GM13976 (cell line): ENCODE measurements around the gene MAN2A2.
"Not testable (repeated sequence)": the region's sequence is repeated elsewhere in the genome, so short reads cannot be mapped to it uniquely, and the experiment has no call there.

Experiments used
- DNase-seq: peaks from one replicate; pipeline ENCODE4 v3.0.0; 2012; ENCODE audit warnings: low spot score
- in situ Hi-C: fragments of 300-500 bp; cut with MboI; formaldehyde crosslinking; loops from one replicate; pipeline ENCODE4 v1.12.0; 2022; ENCODE audit warnings: low sequenced_read_pairs, mixed read lengths, inconsistent platforms; ENCODE audit not compliant: unreplicated experiment
- TF ChIP-seq, protein P1 (sequence below): IDR thresholded peaks from 2 replicates; pipeline ENCODE4 v1.5.1; 2012; ENCODE audit warnings: borderline replicate concordance, mild to moderate bottlenecking; ENCODE audit not compliant: insufficient read depth; ENCODE audit errors: extremely low read depth, missing control alignments, control extremely low read depth

The MAN2A2 gene

DNA sequence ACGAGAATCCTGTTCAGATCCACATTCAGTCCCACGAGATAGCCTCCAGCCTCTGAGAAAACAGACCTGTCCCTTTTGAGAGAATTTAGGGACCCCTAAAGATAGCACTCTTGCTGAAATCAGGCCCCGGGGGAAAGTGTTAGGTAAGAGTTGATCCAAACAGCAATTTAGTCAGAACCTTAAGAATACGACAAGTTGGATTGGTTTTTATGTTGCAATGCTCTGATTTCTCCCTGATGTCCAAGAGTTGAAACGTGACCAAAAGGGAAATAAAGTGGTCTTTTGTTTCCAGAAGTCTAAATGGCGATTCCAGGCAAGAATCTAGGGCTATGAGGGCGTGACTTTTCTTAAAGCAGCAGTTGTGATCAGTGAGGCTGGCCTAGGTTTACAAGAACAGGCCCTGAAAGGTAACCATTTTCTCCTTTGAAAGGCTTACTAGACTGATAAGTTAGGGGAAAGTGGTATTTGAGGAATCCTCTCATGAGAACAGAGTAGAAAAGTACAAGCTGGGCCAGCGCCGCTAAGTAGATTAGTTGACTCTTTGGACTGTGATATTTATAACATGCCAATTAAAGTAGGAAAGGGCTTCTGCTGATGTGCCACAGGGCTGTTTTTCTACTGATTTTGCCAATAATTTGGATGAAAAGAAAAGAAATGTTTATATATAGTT lies 4.9 kb downstream of the MAN2A2 start:
- TF ChIP-seq, protein P1, sequence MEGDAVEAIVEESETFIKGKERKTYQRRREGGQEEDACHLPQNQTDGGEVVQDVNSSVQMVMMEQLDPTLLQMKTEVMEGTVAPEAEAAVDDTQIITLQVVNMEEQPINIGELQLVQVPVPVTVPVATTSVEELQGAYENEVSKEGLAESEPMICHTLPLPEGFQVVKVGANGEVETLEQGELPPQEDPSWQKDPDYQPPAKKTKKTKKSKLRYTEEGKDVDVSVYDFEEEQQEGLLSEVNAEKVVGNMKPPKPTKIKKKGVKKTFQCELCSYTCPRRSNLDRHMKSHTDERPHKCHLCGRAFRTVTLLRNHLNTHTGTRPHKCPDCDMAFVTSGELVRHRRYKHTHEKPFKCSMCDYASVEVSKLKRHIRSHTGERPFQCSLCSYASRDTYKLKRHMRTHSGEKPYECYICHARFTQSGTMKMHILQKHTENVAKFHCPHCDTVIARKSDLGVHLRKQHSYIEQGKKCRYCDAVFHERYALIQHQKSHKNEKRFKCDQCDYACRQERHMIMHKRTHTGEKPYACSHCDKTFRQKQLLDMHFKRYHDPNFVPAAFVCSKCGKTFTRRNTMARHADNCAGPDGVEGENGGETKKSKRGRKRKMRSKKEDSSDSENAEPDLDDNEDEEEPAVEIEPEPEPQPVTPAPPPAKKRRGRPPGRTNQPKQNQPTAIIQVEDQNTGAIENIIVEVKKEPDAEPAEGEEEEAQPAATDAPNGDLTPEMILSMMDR = no peak
- no peak for DNase-seq
- in situ Hi-C loops = no loop called here

DNA sequence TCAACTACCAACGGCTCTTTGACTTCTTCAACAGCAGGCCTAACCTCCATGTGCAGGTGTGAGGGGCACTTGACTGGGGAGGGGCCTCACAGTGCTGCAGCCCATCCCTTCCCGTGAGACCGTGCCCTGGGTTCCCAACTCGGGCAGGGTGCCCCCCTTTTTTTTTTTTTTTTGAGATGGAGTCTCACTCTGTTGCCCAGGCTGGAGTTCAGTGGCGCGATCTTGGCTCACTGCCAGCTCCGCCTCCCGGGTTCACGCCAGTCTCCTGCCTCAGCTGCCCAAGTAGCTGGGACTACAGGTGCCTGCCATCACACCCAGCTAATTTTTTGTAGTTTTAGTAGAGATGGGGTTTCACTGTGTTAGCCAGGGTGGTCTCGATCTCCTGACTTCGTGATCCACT lies 6.3 kb downstream of the MAN2A2 start:
- DNase-seq, in situ Hi-C loops: not testable (repeated sequence)

DNA sequence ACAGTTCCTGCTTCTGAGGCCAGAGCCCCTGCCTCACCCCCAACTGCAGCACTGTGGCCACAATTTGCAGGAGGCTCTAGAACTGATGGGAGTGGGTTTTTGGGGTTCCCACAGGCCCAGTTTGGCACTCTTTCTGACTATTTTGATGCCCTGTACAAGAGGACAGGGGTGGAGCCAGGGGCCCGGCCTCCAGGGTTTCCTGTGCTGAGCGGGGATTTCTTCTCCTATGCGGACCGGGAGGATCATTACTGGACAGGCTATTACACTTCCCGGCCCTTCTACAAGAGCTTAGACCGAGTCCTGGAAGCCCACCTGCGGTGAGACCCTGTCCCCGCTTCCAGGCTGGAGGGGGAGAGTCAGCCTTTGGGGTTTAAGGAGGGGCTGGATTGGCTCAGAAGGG lies 6.9 kb downstream of the MAN2A2 start:
- no peak for DNase-seq
- TF ChIP-seq, protein P1 = no peak
- in situ Hi-C loops = no loop called here

DNA sequence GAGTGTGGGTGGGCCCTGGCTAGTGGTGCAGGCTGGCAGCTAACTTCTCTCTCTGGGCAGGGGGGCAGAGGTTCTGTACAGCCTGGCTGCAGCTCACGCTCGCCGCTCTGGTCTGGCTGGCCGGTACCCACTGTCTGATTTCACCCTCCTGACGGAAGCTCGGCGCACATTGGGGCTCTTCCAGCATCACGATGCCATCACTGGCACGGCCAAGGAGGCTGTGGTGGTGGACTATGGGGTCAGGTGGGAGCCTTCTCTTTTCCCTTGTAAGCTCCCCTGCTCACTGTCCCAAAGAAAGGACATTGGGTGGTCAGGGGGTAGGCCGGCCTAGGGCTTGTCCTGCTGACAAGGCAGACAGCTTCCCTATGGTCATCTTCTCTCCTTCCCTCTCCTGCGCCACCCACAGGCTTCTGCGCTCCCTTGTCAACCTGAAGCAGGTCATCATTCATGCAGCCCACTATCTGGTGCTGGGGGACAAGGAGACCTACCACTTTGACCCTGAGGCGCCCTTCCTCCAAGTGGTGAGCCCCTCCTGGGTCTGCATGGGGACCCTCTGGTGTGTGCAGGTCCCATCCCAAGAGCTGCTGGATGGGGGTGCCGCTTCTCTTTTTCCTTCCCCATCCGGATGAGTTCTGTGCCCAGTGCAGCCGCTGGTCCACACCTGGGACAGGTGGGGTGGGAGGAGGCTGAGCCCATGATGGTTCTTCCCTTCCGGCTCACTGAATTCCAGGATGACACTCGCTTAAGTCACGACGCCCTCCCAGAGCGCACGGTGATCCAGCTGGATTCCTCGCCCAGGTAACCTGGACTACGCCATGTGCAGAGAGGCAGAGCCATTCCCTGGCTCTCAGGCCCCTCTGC lies 7.6 kb downstream of the MAN2A2 start:
- no peak for DNase-seq
- in situ Hi-C loops = no loop called here
- TF ChIP-seq, protein P1 = no peak

DNA sequence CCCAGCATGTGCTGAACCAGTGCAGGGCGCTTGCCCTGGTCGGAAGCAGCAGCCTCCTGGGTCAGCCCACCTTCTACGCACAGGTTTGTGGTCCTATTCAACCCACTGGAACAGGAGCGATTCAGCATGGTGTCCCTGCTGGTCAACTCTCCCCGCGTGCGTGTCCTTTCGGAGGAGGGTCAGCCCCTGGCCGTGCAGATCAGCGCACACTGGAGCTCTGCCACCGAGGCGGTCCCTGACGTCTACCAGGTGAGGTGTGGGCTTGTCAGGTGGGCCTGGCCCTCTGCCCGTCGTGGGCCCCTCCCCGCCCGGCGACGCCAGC lies 8.2 kb downstream of the MAN2A2 start:
- DNase-seq = no peak
- in situ Hi-C loops = no loop called here
- TF ChIP-seq, protein P1 = no peak

DNA sequence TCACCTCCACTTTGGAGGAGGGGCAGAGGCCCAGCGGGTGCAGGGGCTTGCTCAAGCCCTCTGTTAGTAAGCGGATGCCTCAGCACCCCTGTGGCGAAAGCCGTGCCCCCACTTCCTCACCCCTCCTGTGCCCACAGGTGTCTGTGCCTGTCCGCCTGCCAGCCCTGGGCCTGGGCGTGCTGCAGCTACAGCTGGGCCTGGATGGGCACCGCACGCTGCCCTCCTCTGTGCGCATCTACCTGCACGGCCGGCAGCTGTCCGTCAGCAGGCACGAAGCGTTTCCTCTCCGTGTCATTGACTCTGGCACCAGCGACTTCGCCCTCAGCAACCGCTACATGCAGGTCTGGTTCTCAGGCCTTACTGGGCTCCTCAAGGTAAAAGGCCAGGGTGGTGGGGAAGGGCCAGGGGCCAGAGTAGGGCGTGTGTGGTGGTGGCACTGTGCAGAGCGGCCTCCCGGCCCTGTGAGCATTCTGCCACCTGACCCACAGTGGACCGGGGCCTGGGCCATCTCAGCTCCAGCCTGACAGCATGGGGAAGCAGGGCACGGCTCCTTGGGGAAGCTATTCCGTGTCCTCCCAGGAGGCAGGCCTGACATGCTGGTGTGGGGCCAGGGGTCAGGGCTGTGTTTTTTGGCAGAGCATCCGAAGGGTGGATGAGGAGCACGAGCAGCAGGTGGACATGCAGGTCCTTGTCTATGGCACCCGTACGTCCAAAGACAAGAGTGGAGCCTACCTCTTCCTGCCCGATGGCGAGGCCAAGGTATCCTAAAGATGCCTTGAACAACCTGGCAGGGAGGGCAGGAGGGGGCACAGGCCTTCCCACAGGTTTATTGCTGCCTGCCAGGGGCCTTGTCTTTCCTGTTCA lies 9.0 kb downstream of the MAN2A2 start:
- DNase-seq = no peak
- TF ChIP-seq, protein P1 = no peak
- in situ Hi-C loops = no loop called here
